Uterus (tissue), 4 donors: ENCODE measurements around the gene RUFY2. TPM values are rescaled to one million over a fixed set of nuclear protein-coding genes. Genes with fewer than 3 reads are reported as not detected.
"Not testable (repeated sequence)": the region's sequence is repeated elsewhere in the genome, so short reads cannot be mapped to it uniquely, and the experiment has no call there.

ENCODE experiments used
- DNase-seq, 2 donors: peaks; one replicate each; pipeline ENCODE4 v3.0.0-alpha.2; 2019 to 2020
- H3K27ac ChIP-seq, 2 donors: fragments of 200-600 bp; sonication (generic); 1 replicate in 1 of 2; 2 replicates in 1 of 2; pipeline ENCODE4 v1.5.1; 2016 to 2018
- H3K27me3 ChIP-seq, 2 donors: fragments of 200-600 bp; sonication (generic); one replicate each; pipeline ENCODE4 v1.5.1; 2018 to 2019; ENCODE audit warnings: control low read depth in 1 of 2
- H3K36me3 ChIP-seq, 2 donors: fragments of 200-600 bp; sonication (generic); one replicate each; pipeline ENCODE4 v1.5.1; 2019; ENCODE audit warnings: control low read depth in 1 of 2
- H3K4me1 ChIP-seq, 2 donors: fragments of 200-600 bp; sonication (generic); one replicate each; pipeline ENCODE4 v1.5.1; 2018 to 2019; ENCODE audit warnings: control low read depth in 1 of 2
- H3K4me3 ChIP-seq, 2 donors: fragments of 200-600 bp; sonication (generic); 1 replicate in 1 of 2; 2 replicates in 1 of 2; pipeline ENCODE4 v1.5.1; 2018 to 2019; ENCODE audit warnings: mild to moderate bottlenecking in 1 of 2
- H3K9me3 ChIP-seq, 2 donors: fragments of 200-600 bp; sonication (generic); one replicate each; pipeline ENCODE4 v1.5.1; 2019; ENCODE audit warnings: control low read depth in 1 of 2
- CTCF ChIP-seq, 4 experiments: fragments of 200-600 bp in 2 of 4; fragments of 450-650 bp in 2 of 4; sonication (generic) in 2 of 4; IDR thresholded peaks; one replicate each; pipeline ENCODE4 v1.5.1; 2016 to 2019; ENCODE audit warnings: antibody characterized with exemption in 4 of 4, mild to moderate bottlenecking in 2 of 4, moderate library complexity in 1 of 4
- POLR2A ChIP-seq, 2 donors: fragments of 450-650 bp; IDR thresholded peaks; one replicate each; pipeline ENCODE4 v1.6.1; 2016; ENCODE audit warnings: antibody characterized with exemption in 2 of 2, mild to moderate bottlenecking in 1 of 2, moderate library complexity in 1 of 2
- intact Hi-C: fragments of 100-400 bp; cut with DNase I; formaldehyde crosslinking; loops from one replicate; pipeline ENCODE4 v1.15.1; 2023; ENCODE audit warnings: low total_unique reads
- total RNA-seq, 4 donors: library from RNA; depleted of rRNA in 3 of 4; stranded (reverse); fragments of >200 nt in 3 of 4; gene quantifications; one replicate each; pipeline versions ENCODE4 v1.1.0 to v1.2.4, GENCODE V29; 2014 to 2023
- donor health status: DM: yes; HTN: yes; CAD: no.

The RUFY2 gene
- total RNA-seq, 4 donors from 2014 or later, result 24.6 to 58.2 (median 42.3) TPM

GRCh38 chr10:68318331-68319059, 88.6 kb downstream of the RUFY2 start:
- intact Hi-C loops, result no loop called here
- Histone ChIP-seq H3K4me3 (no peak overlapping the region), H3K27me3 (no peaks in the 10 kb centered on the region), H3K36me3 (no peaks in the 10 kb centered on the region), H3K27ac (no peak overlapping the region), H3K4me1 (no peaks in the 10 kb centered on the region), H3K9me3 (peaks cover 0 to 5% of the 10 kb centered on the region in 2 donors)
- no peak for DNase-seq
- TF ChIP-seq CTCF (IDR thresholded peaks at IDR 0.05), result no peak
- no peak for TF ChIP-seq POLR2A (IDR thresholded peaks at IDR 0.05)

- H3K27me3 ChIP-seq, result no peaks in the 10 kb centered on the region
- H3K4me3 ChIP-seq, result no peak overlapping the region
- intact Hi-C loops, result no loop called here
- no peaks in the 10 kb centered on the region for H3K4me1 ChIP-seq
- peaks cover 0 to 5% of the 10 kb centered on the region in 2 donors for H3K9me3 ChIP-seq
- no peak overlapping the region for H3K27ac ChIP-seq
- H3K36me3 ChIP-seq, result no peaks in the 10 kb centered on the region
- DNase-seq, result no peak
- no peak for TF ChIP-seq CTCF (IDR thresholded peaks at IDR 0.05)
- TF ChIP-seq POLR2A (IDR thresholded peaks at IDR 0.05), result no peak
These were observed 91.5 kb downstream of the RUFY2 start for GRCh38 chr10:68315582-68315981.

GRCh38 chr10:68314930-68315329, 92.1 kb downstream of the RUFY2 start:
- DNase-seq, H3K4me1 ChIP-seq, intact Hi-C loops, H3K4me3 ChIP-seq, H3K27ac ChIP-seq, H3K27me3 ChIP-seq, H3K36me3 ChIP-seq, H3K9me3 ChIP-seq: not testable (repeated sequence)

DNA sequence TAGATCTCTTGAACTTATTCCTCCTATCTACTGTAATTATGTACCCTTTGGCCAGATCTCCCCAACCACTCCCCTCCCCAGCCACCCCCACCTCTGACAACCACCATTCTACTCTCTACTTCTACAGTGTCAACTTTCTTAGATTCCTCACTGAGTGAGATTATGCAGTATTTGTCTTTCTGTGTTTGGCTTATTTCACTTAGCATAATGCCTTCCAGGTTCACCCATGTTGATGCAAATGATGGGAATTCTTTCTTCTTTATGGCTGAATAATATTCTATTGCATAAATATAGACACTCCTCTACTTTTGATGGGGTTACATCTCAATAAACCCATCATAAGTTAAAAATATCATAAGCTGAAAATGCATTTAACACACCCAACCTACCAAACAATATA, 96.5 kb downstream of the RUFY2 start:
- Histone ChIP-seq H3K4me1 (no peaks in the 10 kb centered on the region), H3K4me3 (no peak overlapping the region), H3K9me3 (no peaks in the 10 kb centered on the region), H3K27ac (no peak overlapping the region), H3K27me3 (no peaks in the 10 kb centered on the region), H3K36me3 (no peaks in the 10 kb centered on the region)
- TF ChIP-seq POLR2A (IDR thresholded peaks at IDR 0.05), result no peak
- no peak for TF ChIP-seq CTCF (IDR thresholded peaks at IDR 0.05)
- DNase-seq, result no peak
- intact Hi-C loops, result no loop called here

GRCh38 chr10:68305854-68306253, 101.2 kb downstream of the RUFY2 start:
- Histone ChIP-seq H3K36me3 (no peaks in the 10 kb centered on the region), H3K9me3 (no peaks in the 10 kb centered on the region), H3K27ac (no peak overlapping the region), H3K4me1 (no peaks in the 10 kb centered on the region), H3K27me3 (no peaks in the 10 kb centered on the region), H3K4me3 (no peak overlapping the region)
- TF ChIP-seq CTCF (IDR thresholded peaks at IDR 0.05), result no peak
- TF ChIP-seq POLR2A (IDR thresholded peaks at IDR 0.05), result no peak
- no peak for DNase-seq
- intact Hi-C loops, result no loop called here
